C4-2B (cell line): ENCODE data around the gene HPCAL1.

Experiments
- H3K27ac ChIP-seq: fragments of 450-650 bp; 2 replicates; pipeline ENCODE4 v1.5.1; 2017
- CTCF ChIP-seq: fragments of 450-650 bp; conservative IDR thresholded peaks from 2 replicates; pipeline ENCODE4 v1.5.1; 2017; ENCODE audit warnings: mild to moderate bottlenecking
- ZFX ChIP-seq: fragments of 450-650 bp; IDR thresholded peaks from 2 replicates; pipeline ENCODE4 v1.6.1; 2017

The HPCAL1 gene

DNA sequence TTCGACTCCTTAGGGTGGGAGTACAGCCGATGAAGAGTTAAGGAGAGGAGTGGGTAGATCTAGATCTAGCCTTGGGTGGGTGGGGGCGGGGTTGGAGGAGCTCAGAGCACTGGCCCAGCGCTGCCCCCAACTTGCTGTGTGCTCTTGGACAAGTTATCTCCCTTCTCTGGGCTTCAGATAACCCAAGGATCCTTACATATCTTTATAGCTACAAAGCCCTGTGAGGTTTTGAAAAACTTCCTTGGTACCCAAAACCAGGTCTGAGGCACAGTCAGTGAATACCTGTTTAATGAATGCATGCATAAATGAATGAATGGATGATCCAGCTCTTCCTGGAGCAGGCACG lies 146.8 kb downstream of the HPCAL1 start:
- TF ChIP-seq CTCF, result no peak
- TF ChIP-seq ZFX, result no peak
- H3K27ac ChIP-seq, result peak overlapping the region; percentile 99

DNA sequence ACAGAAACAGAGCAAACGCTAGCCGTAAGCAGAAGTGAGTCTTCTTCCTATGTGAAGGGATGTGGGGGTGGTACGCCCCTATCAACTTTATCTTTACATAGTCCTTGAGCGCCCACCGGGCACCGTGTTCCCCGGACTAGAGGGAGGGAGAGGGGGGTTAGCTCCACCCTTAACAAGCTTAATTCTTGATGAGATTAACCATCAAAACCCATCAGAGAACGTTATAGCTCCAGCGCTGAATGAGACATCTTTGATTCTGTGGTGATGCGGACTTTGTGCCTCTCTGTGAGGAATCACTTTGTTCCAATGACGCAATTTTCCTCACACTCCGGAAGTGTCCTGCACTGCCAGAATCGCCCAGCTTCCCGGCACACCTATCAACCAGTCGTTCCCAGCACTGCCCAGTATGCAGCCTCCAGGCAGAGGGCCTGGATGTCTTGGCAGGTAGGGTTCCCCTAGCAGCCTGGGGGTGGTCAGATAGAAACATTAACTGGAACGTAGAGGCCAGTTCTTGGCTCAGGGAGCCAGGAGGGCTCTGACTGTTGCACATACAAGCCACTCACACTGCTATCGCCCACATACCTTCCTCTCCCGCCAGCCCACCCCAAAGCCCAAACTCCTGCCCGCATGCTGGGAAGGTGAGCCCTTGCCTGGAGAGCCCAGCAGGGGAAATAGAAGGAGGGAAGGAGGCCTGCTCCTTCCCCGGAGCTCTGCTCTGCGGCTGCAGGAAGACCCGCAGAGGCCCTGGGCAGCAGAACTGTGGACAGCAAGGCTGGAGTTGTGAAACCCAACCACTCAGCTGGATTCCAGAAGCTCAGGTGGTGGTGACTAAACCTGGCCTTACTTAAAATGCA lies 147.4 kb downstream of the HPCAL1 start:
- peak overlapping the region; percentile 99 for H3K27ac ChIP-seq
- no peak for TF ChIP-seq CTCF
- no peak for TF ChIP-seq ZFX

- TF ChIP-seq CTCF, result no peak
- TF ChIP-seq ZFX, result no peak
- peak overlapping the region; percentile 99 for H3K27ac ChIP-seq
These were observed 149.1 kb downstream of the HPCAL1 start for GRCh38 chr2:10451819-10452218.

DNA sequence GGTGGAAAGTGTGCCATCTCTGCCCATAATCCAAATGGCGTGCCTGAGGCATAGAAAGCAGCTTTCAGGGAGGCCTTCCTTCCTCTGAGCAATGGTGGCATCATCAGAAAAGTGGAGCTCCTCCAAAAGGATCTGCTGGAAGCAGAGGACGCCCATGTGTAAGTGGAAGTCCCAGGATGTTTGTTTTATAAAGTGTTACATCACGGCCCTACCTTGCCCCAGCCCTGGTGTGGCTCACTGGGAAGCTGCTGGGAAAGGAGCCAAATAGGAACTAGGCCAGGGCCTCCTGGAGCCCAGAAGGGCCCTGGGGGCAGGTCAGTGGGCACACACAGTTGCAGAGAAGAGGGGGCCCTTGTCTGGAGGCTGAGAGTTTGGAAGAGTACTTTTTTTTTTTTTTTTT lies 149.6 kb downstream of the HPCAL1 start:
- TF ChIP-seq CTCF (no peak), ZFX (no peak)
- H3K27ac ChIP-seq, result peak overlapping the region; percentile 99

DNA sequence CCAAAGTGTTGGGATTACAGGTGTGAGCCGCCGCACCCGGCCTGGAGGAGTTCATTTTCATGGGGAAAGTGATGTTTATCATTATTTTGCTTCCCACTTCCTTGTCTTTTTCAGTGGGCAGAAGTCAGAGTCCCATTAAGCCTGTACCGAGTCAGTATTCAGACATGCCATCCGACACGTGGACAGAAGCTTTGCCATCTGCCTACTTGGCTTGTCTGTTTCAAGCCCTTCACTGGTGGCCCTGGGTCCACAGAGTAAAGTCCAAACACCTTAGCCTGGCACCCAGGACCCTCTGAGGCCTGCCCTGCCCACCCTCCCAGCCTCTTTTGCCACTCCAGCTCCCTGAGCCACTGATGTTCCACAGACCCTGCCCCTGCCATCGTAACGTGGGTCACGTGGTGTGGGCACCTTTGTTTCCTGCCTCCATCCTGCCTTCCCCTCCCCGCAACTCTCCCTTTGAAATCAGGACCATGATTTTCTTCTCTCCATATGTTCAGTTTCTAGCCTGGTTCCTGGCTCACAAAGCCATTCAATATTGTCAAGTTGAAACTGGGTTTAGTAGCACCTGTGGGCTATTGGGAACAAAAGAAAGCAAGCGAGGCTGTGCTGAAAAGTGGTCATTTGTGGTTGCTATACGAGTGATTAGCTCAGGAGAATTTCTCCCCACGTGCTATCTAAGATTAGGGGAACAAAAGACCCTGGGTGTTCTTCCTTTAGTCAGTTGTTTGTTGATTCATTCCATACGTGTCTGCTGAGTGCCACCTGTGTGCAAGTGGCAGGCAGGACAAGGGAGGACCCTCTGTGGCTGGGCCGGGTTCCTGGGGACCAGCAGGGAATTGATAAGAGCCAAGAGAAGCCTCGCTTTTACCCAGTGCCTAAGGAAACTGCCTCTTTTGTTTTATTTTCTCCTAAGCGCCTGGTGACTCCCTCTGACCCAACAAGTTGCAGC lies 150.5 kb downstream of the HPCAL1 start:
- TF ChIP-seq CTCF (no peak), ZFX (no peak)
- H3K27ac ChIP-seq, result peak overlapping the region; percentile 99

- peak overlapping the region; percentile 99 for H3K27ac ChIP-seq
These were observed 151.2 kb downstream of the HPCAL1 start for GRCh38 chr2:10453905-10454298.

More at GRCh38 chr2:10453905-10454298, 151.2 kb downstream of the HPCAL1 start:
- TF ChIP-seq ZFX, result no peak
- TF ChIP-seq CTCF, result no peak
